ACC112 (cell line): ENCODE measurements around the gene LDLRAD1.
"Not testable (repeated sequence)": the region's sequence is repeated elsewhere in the genome, so short reads cannot be mapped to it uniquely, and the experiment has no call there.

Experiments
- H2AFZ ChIP-seq: fragments of 200-600 bp; sonication (generic); one replicate; pipeline ENCODE4 v1.6.0; 2017; ENCODE audit warnings: antibody characterized with exemption, low read length; ENCODE audit not compliant: unreplicated experiment
- H3K27ac ChIP-seq: fragments of 200-600 bp; sonication (generic); 2 replicates; pipeline ENCODE4 v1.5.1; 2014; ENCODE audit warnings: low read depth, mild to moderate bottlenecking, antibody characterized with exemption, low read length, moderate library complexity
- H3K27me3 ChIP-seq: fragments of 200-600 bp; sonication (generic); 2 replicates; pipeline ENCODE4 v1.6.1; 2014; ENCODE audit warnings: mild to moderate bottlenecking, antibody characterized with exemption, low read length, moderate library complexity, mixed read lengths; ENCODE audit not compliant: insufficient read depth
- H3K36me3 ChIP-seq: fragments of 200-600 bp; sonication (generic); 2 replicates; pipeline ENCODE4 v1.6.1; 2016; ENCODE audit warnings: mild to moderate bottlenecking, antibody characterized with exemption, low read length, moderate library complexity, mixed read lengths; ENCODE audit not compliant: insufficient read depth
- H3K4me1 ChIP-seq: fragments of 200-600 bp; sonication (generic); one replicate; pipeline ENCODE4 v1.6.1; 2016; ENCODE audit warnings: low read length, mixed read lengths; ENCODE audit not compliant: insufficient read depth, unreplicated experiment, control insufficient read depth
- H3K4me3 ChIP-seq: fragments of 200-600 bp; sonication (generic); 2 replicates; pipeline ENCODE4 v1.5.1; 2014; ENCODE audit warnings: mild to moderate bottlenecking, low read depth, low read length
- H3K79me2 ChIP-seq: fragments of 200-600 bp; sonication (generic); one replicate; pipeline ENCODE4 v1.6.0; 2016; ENCODE audit warnings: low read length; ENCODE audit not compliant: control insufficient read depth, unreplicated experiment, insufficient read depth

The LDLRAD1 gene

GRCh38 chr1:54006508-54006907 is 11.5 kb downstream of the LDLRAD1 start:
- Histone ChIP-seq H3K27ac (no peak overlapping the region), H3K27me3 (peaks cover 40% of the 10 kb centered on the region), H2AFZ (no peak overlapping the region)

GRCh38 chr1:54004481-54005049 is 13.4 kb downstream of the LDLRAD1 start:
- peaks cover 23% of the 10 kb centered on the region for H3K27me3 ChIP-seq
- no peak overlapping the region for H3K4me3 ChIP-seq
- H3K79me2 ChIP-seq, result no peaks in the 10 kb centered on the region
- no peaks in the 10 kb centered on the region for H3K36me3 ChIP-seq
- H2AFZ ChIP-seq, result no peak overlapping the region
- H3K27ac ChIP-seq, result no peak overlapping the region
- no peaks in the 10 kb centered on the region for H3K4me1 ChIP-seq

More at GRCh38 chr1:54006508-54006907, 11.5 kb downstream of the LDLRAD1 start:
- H3K79me2 ChIP-seq, result no peaks in the 10 kb centered on the region
- H3K4me3 ChIP-seq, result no peak overlapping the region
- H3K4me1 ChIP-seq, result no peaks in the 10 kb centered on the region
- no peaks in the 10 kb centered on the region for H3K36me3 ChIP-seq

DNA sequence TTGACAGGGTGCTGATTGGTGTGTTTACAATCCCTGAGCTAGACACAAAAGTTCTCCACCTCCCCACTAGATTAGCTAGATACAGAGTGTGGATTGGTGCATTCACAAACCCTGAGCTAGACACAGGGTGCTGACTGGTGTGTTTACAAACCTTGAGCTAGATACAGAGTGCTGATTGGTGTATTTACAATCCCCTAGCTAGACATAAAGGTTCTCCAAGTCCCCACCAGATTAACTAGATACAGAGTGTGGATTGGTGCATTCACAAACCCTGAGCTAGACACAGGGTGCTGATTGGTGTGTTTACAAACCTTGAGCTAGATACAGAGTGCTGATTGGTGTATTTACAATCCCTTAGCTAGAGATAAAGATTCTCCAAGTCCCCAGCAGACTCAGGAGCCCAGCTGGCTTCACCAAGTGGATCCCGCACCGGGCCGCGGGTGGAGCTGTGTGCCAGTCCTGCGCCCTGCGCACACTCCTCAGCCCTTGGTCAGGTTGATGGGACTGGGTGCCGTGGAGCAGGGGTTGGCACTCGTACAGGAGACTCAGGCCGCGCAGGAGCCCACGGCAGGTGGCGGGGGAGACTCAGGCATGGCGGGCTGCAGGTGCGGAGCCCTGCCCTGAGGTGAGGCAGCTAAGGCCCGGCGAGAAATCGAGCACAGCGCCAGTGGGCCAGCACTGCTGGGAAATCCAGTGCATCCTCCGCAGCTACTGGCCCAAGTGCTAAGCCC is 14.1 kb downstream of the LDLRAD1 start:
- not testable (repeated sequence) for H3K79me2 ChIP-seq, H3K4me3 ChIP-seq, H3K4me1 ChIP-seq, H3K27ac ChIP-seq, H2AFZ ChIP-seq, H3K36me3 ChIP-seq
- H3K27me3 ChIP-seq, result peaks cover 18% of the 10 kb centered on the region

GRCh38 chr1:54003249-54003646 is 14.7 kb downstream of the LDLRAD1 start:
- Histone ChIP-seq H3K4me3 (no peak overlapping the region), H3K79me2 (no peaks in the 10 kb centered on the region), H2AFZ (no peak overlapping the region), H3K27me3 (peaks cover 12% of the 10 kb centered on the region), H3K27ac (no peak overlapping the region), H3K4me1 (no peaks in the 10 kb centered on the region), H3K36me3 (no peaks in the 10 kb centered on the region)

DNA sequence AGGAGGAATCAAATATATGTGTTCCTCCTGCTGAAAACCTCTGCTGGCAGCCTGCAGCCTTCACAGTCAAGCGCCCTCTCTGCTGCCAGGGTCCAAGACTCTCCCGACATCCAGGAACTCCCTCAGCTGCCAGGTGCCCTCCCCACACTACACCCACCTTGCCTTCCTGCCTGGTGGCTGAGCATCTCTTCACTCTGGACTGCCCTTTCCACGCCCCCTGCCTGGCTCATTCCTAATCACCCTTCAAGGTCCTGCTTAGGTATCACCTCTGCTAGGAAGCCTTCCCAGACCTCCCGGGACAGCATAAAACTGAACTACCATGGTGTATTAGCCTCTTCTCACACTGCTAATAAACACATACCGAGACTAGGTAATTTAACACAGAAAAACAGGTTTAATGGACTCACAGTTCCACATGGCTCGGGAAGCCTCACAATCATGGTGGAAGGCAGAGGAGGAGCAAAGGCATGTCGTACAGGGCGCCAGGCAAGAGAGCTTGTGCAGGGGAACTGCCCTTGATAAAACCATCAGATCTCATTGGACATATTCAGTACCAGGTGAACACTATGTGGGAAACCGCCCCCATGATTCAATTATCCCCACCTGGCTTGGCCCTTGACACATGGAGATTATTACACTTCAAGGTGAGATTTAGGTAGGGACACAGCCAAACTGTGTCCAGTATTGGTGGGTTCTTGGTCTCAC is 15.3 kb downstream of the LDLRAD1 start:
- Histone ChIP-seq H2AFZ (no peak overlapping the region), H3K79me2 (no peaks in the 10 kb centered on the region), H3K4me1 (no peaks in the 10 kb centered on the region), H3K4me3 (no peak overlapping the region), H3K36me3 (no peaks in the 10 kb centered on the region), H3K27me3 (peaks cover 7% of the 10 kb centered on the region), H3K27ac (no peak overlapping the region)

DNA sequence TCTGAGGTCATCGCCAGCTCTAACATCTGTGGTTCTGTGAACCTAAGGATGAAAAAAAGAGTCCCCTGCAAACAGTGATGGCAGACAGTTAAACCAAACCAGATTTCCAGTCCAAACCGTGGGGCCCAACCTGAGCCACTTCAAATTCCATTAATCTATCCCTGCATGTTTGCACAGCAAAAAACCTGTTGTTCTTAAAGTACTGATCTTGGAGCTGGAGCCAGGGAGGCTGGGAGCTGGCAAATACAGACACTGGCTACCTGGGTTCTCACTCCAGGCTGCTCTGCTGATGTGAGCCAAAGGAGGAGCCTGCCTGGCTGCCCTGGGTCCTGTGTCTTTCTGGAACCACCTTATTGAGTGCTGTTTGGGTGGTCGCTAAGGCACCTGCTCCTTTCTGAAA is 16.4 kb downstream of the LDLRAD1 start:
- H3K4me1 ChIP-seq, result no peaks in the 10 kb centered on the region
- no peak overlapping the region for H2AFZ ChIP-seq
- H3K36me3 ChIP-seq, result no peaks in the 10 kb centered on the region
- H3K27me3 ChIP-seq, result peaks cover 4% of the 10 kb centered on the region; the same call in 1 of the 2 replicates
- H3K79me2 ChIP-seq, result no peaks in the 10 kb centered on the region
- no peak overlapping the region for H3K27ac ChIP-seq
- no peak overlapping the region for H3K4me3 ChIP-seq

DNA sequence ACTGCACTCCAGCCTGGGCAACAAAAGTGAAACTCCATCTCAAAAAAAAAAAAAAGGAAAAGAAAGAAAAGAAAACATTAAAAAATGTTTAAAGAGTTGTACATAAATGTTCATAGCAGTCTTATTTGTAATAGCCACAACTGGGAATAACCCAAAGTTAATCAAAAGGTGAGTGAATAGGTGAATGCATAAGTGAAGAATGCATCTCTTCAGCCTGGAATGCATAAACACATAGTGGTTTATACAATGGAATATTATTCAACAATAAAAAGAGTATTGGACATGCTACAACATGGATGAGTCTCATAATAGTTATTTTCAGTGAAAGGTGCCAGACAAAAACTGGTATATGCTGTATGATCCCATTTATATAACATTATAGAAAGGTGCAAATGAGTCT is 18.1 kb downstream of the LDLRAD1 start:
- Histone ChIP-seq H3K27me3 (no peaks in the 10 kb centered on the region), H3K4me1 (no peaks in the 10 kb centered on the region), H3K79me2 (no peaks in the 10 kb centered on the region), H3K36me3 (no peaks in the 10 kb centered on the region), H3K4me3 (no peak overlapping the region), H3K27ac (no peak overlapping the region), H2AFZ (no peak overlapping the region)

DNA sequence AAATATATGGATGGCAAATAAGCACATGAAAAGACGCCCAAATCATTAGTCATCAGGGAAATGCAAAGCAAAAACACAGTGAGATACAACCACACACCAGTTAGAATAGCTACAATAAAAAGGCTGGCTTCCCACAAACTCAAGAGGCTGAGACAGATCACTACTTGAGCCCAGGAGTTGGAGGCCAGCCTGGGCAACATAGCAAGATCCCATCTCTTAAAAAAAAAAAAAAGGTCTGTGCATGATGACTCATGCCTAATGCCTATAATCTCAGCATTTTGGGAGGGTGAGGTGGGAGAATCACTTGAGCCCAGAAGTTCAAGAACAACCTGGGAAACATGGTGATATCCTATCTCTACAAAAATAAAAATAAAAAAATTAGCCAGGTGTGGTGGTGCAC is 19.8 kb downstream of the LDLRAD1 start:
- Histone ChIP-seq H3K27me3 (no peaks in the 10 kb centered on the region), H3K4me1 (no peaks in the 10 kb centered on the region), H3K27ac (no peak overlapping the region), H3K36me3 (no peaks in the 10 kb centered on the region), H2AFZ (no peak overlapping the region), H3K79me2 (no peaks in the 10 kb centered on the region), H3K4me3 (no peak overlapping the region)

GRCh38 chr1:53995683-53996082 is 22.3 kb downstream of the LDLRAD1 start:
- no peak overlapping the region for H3K4me3 ChIP-seq
- H2AFZ ChIP-seq, result no peak overlapping the region
- H3K79me2 ChIP-seq, result no peaks in the 10 kb centered on the region
- H3K36me3 ChIP-seq, result no peaks in the 10 kb centered on the region
- no peaks in the 10 kb centered on the region for H3K4me1 ChIP-seq
- no peaks in the 10 kb centered on the region for H3K27me3 ChIP-seq
- no peak overlapping the region for H3K27ac ChIP-seq

DNA sequence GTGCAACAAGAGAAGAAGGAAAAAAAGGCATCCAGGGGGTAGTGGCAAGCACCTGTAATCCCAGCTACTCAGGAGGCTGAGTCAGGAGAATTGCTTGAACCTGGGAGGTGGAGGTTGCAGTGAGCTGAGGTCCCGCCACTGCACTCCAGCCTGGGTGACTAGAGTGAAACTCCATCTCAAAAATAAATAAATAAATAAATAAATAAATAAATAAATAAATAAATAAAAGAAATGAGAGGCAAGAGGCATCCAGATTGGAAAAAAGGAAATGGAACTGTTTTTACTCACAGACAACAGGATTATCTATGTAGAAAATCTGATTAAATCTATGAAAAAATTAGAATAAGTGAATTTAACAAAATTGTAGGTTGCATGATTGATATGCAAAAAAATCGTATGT is 23.5 kb downstream of the LDLRAD1 start:
- not testable (repeated sequence) for H2AFZ ChIP-seq, H3K4me3 ChIP-seq, H3K36me3 ChIP-seq, H3K79me2 ChIP-seq, H3K27me3 ChIP-seq, H3K4me1 ChIP-seq, H3K27ac ChIP-seq
